Uterus (tissue), 2 donors: ENCODE results near the gene ZNF850.

Experiments used
- CTCF ChIP-seq, 4 experiments: fragments of 200-600 bp in 2 of 4; fragments of 450-650 bp in 2 of 4; sonication (generic) in 2 of 4; IDR thresholded peaks; one replicate each; pipeline ENCODE4 v1.5.1; 2016 to 2019; ENCODE audit warnings: antibody characterized with exemption in 4 of 4, mild to moderate bottlenecking in 2 of 4, moderate library complexity in 1 of 4
- POLR2A ChIP-seq, 2 donors: fragments of 450-650 bp; IDR thresholded peaks; one replicate each; pipeline ENCODE4 v1.6.1; 2016; ENCODE audit warnings: antibody characterized with exemption in 2 of 2, mild to moderate bottlenecking in 1 of 2, moderate library complexity in 1 of 2

DNA sequence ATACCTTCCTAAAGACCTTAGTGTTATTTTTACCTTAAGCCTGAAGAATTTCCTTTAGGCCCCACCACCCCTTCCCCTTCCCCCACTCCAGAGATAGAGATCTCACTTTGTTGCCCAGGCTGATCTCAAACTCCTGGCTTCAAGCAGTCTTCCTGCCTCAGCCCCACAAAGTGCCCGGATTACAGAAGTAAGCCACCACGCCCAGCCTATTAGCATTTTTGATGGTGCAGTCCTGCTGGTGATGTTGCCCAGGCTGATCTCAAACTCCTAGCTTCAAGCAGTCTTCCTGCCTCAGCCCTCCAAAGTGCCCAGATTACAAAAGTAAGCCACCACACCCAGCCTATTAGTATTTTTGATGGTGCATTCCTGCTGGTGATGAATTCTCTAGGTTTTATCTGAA lies 63.2 kb downstream of the ZNF850 start:
- TF ChIP-seq CTCF (IDR thresholded peaks at IDR 0.05): no peak
- no peak for TF ChIP-seq POLR2A (IDR thresholded peaks at IDR 0.05)
